Testis (tissue), 2 donors: ENCODE measurements around the gene HDAC7.

Source experiments
- CTCF ChIP-seq, 3 experiments: fragments of 450-650 bp in 2 of 3; fragments of 200-600 bp in 1 of 3; sonication (generic) in 1 of 3; IDR thresholded peaks; one replicate each; pipeline ENCODE4 v1.5.1; 2016 to 2019; ENCODE audit warnings: antibody characterized with exemption in 3 of 3, mild to moderate bottlenecking in 2 of 3, moderate library complexity in 1 of 3
- POLR2A ChIP-seq: fragments of 450-650 bp; IDR thresholded peaks from one replicate; pipeline ENCODE4 v1.6.1; 2017; ENCODE audit warnings: antibody characterized with exemption, mild to moderate bottlenecking, moderate library complexity

GRCh38 chr12:47823422-47824086, 3.9 kb upstream of the HDAC7 start:
- no peak for TF ChIP-seq POLR2A
- no peak for TF ChIP-seq CTCF (IDR thresholded peaks at IDR 0.05)
